ENCODE data around the gene UVRAG.
"Not testable (repeated sequence)": the region's sequence is repeated elsewhere in the genome, so short reads cannot be mapped to it uniquely, and the experiment has no call there.

UVRAG gene

GRCh38 chr11:75973710-75974109, 158.7 kb downstream of the UVRAG start:
- DNase-seq = not testable (repeated sequence)

- DNase-seq = not testable (repeated sequence)
Measured at GRCh38 chr11:75979075-75979474, 164.1 kb downstream of the UVRAG start.

GRCh38 chr11:75979479-75980027, 164.5 kb downstream of the UVRAG start:
- not testable (repeated sequence) for DNase-seq

GRCh38 chr11:75980031-75980430, 165.0 kb downstream of the UVRAG start:
- DNase-seq = no peak

GRCh38 chr11:75981546-75981945, 166.5 kb downstream of the UVRAG start:
- no peak for DNase-seq

GRCh38 chr11:75982309-75982708, 167.3 kb downstream of the UVRAG start:
- no peak for DNase-seq

GRCh38 chr11:75986966-75987365, 172.0 kb downstream of the UVRAG start:
- no peak for DNase-seq

GRCh38 chr11:75993126-75993525, 178.1 kb downstream of the UVRAG start:
- DNase-seq = no peak

GRCh38 chr11:75994616-75995015, 179.6 kb downstream of the UVRAG start:
- DNase-seq = no peak

GRCh38 chr11:75996523-75997442, 181.8 kb downstream of the UVRAG start:
- DNase-seq = no peak

GRCh38 chr11:76004400-76004799, 189.4 kb downstream of the UVRAG start:
- no peak for DNase-seq

- DNase-seq = no peak
Measured at GRCh38 chr11:76005756-76006155, 190.7 kb downstream of the UVRAG start.

GRCh38 chr11:76007166-76007565, 192.2 kb downstream of the UVRAG start:
- no peak for DNase-seq

GRCh38 chr11:76008474-76008873, 193.5 kb downstream of the UVRAG start:
- DNase-seq = no peak

GRCh38 chr11:76010051-76010450, 195.0 kb downstream of the UVRAG start:
- DNase-seq = no peak

- no peak for DNase-seq
Measured at GRCh38 chr11:76013526-76013925, 198.5 kb downstream of the UVRAG start.

- no peak for DNase-seq
Measured at GRCh38 chr11:76023236-76024068, 208.4 kb downstream of the UVRAG start.

GRCh38 chr11:76025068-76025467, 210.1 kb downstream of the UVRAG start:
- no peak for DNase-seq

GRCh38 chr11:76025817-76026216, 210.8 kb downstream of the UVRAG start:
- no peak for DNase-seq

GRCh38 chr11:76026281-76026680, 211.3 kb downstream of the UVRAG start:
- DNase-seq = no peak

GRCh38 chr11:76026862-76027261, 211.9 kb downstream of the UVRAG start:
- DNase-seq = no peak

GRCh38 chr11:76030286-76030685, 215.3 kb downstream of the UVRAG start:
- DNase-seq = no peak

GRCh38 chr11:76030968-76031590, 216.1 kb downstream of the UVRAG start:
- no peak for DNase-seq

All from DMS79 treated with DMSO at 0.1 percent for 48 hours (cell line).